Stimulated activated CD4-positive, alpha-beta T cell treated with anti-CD3 and anti-CD28 coated beads, Interleukin-2, amount 100 ng/mL, for 24 hours (primary cell): Measurements from ENCODE around the gene EVI5L.
A peak's percentile ranks its signal among the peaks of the same experiment; 100 is the strongest.
"Not testable (repeated sequence)": the region's sequence is repeated elsewhere in the genome, so short reads cannot be mapped to it uniquely, and the experiment has no call there.

Experiments
- DNase-seq, 2 donors: peaks; one replicate each; pipeline ENCODE4 v3.0.0-alpha.2; 2020

EVI5L gene

GRCh38 chr19:7874897-7875273 is 44.9 kb downstream of the EVI5L start:
- DNase-seq = no peak

GRCh38 chr19:7877249-7877836 is 47.3 kb downstream of the EVI5L start:
- DNase-seq = no peak

DNA sequence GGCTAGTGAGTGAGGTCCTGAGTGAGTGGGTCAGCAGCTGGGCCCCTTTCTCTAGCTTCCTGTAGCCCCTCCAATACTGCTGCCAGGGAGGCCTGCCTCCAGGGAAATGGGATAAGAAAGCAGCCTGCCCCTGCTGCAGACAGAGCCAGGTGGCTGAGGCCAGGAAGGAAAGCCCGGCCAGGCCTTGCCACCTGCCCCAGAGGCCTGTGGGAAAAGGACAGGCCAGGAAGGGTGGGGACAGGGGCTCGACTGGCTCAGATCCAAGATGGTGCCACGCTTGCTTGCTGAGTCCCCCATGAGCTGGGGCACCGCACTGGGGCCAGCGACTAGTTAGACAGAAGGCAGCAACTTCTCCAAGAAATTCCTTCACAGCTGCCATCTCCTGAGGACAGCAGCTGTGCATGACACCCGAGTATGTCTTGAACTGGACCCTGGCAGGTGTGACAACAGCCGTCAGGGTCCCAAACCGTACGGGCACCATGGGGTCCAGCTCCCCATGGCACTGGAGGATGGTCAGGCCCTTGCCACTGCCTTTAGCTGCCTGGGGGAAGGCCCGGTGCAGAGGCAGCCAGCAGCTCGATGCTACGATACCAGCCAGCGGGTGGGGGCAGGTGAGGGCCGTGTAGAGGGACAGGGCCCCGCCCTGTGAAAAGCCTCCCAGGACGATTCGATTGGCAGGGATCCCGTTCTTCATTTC is 49.2 kb downstream of the EVI5L start:
- DNase-seq = no peak

DNA sequence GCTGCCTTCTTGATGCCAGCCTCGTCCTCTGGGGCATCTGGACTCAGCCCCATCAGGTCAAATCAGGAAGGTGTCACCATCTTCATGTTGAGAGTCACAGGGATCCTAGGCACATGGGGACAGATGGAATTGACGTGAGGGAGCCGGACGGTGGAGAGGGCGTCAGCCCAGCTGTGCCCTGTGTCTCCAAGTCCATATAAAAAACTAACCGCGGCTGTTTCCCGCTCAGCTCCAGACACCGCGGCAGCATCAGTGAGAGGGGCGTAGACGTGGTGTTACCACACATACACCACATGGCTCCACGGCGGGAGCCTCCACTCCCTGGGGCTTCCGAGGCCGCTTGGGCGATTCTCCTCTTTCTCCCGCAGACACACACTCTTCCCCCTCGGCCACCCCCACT is 49.8 kb downstream of the EVI5L start:
- no peak for DNase-seq

DNA sequence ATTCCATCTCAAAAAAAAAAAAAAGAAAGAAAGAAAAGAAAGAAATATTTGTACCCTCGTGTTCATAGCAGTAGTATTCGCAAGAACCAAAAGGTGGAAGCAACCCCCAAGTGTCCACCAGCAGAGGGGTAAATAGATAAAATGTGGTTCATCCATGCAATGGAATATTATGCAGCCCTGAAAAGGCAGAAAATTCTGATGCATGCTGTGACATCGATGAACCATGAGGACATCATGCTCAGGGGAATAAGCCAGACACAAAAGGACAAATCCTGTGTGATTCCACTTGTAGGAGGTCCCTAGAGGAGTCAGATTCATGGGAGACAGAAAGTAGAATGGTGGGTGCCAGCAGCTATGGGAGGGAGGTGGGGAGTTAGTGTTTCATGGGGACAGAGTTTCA is 51.9 kb downstream of the EVI5L start:
- DNase-seq = no peak

DNA sequence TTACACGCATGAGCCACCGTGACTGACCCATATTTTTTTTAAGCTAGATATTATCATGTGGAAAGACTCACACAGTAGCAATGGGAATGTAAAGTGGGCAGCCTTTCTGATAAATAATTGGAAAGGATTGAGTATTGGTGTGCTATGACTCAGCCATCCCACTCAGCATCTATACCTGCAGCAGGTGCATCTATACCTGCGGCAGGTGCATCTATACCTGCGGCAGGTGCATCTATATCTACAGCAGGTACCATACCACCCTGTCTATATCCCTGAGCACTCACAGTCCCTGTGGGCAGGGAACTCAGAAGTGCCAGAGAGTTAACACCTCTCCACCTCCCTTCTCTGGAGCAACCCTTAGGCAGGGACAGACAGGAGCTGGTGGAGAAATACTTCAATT is 53.1 kb downstream of the EVI5L start:
- DNase-seq = no peak

DNA sequence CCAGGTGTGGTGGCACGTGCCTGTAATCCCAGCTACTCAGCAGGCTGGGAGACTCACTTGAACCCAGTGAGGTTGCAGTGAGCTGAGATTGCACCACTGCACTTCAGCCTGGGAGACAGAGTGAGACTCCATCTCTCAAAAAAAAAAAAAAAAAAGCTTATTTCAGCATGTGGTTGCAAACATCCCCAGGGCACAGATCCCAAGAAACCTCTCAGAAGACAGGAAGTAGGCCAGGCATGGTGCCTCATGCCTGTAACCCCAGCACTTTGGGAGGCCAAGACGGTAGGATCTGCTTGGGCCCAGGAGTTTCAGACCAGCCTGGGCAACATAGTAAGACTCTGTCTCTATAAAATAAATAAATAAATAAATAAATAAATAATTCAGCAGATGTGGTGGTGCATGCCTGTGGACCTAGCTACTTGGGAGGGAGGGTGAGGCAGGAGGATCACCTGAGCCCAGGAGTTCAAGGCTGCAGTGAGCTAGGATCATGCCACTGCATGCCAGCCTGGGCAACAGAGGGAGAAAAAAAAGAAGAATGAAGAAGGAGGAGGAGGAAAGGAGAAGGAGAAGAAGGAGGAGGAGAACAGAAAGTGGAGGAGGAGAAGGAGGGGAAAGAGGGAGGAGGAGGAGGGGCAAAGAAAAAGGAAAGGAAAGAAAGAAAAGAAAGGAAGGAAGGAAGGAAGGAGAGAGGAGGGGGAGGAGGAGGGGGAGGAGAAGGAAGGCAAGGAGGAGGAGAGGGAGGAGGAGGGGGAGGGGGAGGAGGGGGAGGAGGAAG is 54.0 kb downstream of the EVI5L start:
- DNase-seq = no peak

GRCh38 chr19:7885818-7886217 is 55.8 kb downstream of the EVI5L start:
- DNase-seq = no peak

GRCh38 chr19:7887408-7888144 is 57.6 kb downstream of the EVI5L start:
- no peak for DNase-seq

GRCh38 chr19:7888145-7888825 is 58.3 kb downstream of the EVI5L start, which contains the start of gene LRRC8E:
Gene LRRC8E, plus strand, starts transcription at chr19:7888510. Its CDS starts 7,094 bp downstream, at chr19:7895604.
- DNase-seq = peak; percentile 46 to 72

- DNase-seq = no peak
These were observed 58.8 kb downstream of the EVI5L start for GRCh38 chr19:7888826-7889217.

GRCh38 chr19:7893362-7894101 is 63.5 kb downstream of the EVI5L start:
- DNase-seq = not testable (repeated sequence)

DNA sequence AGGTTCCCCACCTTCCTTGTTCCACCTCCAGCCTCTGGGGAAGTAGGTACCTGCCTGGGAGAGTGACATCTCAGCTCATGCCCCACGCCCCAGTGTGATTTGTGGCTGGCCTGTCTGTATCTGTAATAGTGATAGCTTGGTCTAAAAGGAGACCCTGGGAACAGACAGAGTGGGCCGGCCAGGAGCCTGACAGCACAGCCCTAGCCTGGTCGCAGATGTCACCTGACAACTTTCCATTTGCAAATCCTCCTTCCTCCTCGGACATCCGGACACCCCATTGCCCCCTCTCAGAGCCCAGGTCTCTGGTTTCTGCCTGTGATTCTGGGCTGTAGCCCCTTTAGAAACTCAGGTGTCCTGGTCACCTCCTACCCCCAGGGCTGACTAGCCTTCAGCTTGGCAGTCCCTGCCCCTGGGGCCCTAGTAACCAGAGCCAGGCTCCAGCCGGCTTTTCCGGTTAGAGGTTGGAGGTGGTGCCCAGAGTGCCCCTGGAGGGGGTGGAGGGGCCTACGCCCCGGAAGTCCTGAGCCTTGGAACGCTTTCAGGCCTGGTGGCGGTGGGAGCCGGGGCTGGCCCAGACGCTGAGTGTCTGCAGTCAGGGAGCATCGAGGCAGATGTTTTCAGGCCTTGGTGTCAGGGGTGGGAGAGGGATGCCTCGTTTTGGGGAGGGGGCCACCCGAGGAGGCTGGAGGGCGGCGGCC is 64.7 kb downstream of the EVI5L start:
- no peak for DNase-seq

DNA sequence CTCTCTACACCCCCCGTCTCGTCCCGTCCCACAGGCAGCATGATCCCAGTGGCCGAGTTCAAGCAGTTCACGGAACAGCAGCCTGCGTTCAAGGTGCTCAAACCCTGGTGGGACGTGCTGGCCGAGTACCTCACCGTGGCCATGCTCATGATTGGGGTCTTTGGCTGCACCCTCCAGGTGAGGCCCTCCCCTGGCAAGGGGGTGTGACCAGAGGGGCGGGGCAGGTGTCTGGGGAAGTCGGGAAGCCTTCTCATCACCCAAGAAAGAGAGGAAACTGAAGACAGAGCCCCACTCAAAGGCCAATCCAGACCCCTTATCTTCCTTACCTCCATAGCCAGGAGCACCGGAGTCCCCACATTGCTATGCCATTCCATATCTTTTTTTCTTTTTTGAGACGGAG is 65.5 kb downstream of the EVI5L start:
- DNase-seq = no peak

GRCh38 chr19:7897292-7897691 is 67.3 kb downstream of the EVI5L start:
- no peak for DNase-seq

GRCh38 chr19:7898967-7899366 is 68.9 kb downstream of the EVI5L start:
- DNase-seq = no peak

- no peak for DNase-seq
These were observed 69.8 kb downstream of the EVI5L start for GRCh38 chr19:7899751-7900378.

DNA sequence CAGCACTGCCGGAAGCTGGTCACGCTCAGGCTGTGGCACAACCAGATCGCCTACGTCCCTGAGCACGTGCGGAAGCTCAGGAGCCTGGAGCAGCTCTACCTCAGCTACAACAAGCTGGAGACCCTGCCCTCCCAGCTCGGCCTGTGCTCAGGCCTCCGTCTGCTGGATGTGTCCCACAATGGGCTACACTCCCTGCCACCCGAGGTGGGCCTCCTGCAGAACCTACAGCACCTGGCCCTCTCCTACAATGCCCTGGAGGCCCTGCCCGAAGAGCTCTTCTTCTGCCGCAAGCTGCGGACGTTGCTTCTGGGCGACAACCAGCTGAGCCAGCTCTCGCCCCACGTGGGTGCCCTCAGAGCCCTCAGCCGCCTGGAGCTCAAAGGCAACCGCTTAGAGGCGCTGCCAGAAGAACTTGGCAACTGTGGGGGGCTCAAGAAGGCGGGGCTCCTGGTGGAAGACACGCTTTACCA is 70.4 kb downstream of the EVI5L start:
- no peak for DNase-seq

- DNase-seq = no peak
These were observed 70.9 kb downstream of the EVI5L start for GRCh38 chr19:7900931-7901330.

DNA sequence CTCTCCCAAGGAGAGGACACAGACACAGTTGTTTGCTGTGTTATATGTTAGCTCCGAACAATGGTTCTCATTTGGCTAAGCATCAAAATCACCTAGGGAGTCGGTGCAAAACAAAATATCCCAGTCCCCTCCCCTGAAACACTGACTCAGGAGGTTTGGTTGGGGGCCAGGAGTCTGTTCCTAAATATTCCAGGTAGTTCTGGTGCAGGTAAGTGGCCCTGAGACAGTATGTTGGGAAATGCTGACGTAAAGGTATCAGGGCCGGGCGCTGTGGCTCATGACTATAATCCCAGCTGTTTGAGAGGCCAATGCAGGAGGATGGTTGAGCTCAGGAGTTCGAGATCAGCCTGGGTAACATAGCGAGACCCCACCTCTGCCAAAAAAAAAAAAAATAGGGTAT is 71.3 kb downstream of the EVI5L start:
- DNase-seq = no peak

DNA sequence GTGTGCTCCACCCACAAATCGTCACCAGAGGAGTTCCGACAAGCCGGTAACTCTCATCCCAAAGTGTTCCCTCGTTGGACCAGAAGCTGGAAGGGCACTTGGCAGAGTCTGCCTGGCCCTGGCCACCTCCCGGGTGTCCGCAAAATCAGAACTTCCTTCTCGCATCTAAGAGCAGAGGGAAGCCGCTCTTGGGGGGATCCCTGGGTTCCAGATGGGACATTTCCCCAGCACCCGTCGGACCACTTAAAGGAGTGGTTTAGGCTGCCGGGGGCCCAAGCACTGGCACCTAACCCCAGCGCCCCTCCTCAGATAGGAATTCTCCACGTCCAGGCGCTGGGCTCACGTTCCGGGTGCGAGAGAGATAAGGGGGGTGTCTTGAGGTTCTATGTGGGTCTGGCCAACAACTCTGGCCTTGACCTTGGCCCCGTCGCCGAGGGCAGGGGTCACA is 72.8 kb downstream of the EVI5L start:
- DNase-seq = no peak
